Esophagus muscularis mucosa (tissue), 4 donors: ENCODE results near the gene KCNQ1. TPM values are rescaled to one million over a fixed set of nuclear protein-coding genes. Genes with fewer than 3 reads are reported as not detected.
A peak's percentile ranks its signal among the peaks of the same experiment; 100 is the strongest.

Source experiments
- DNase-seq: peaks from one replicate; pipeline ENCODE4 v3.0.0-alpha.2; 2017; ENCODE audit errors: extremely low spot score
- H3K27ac ChIP-seq, 4 donors: fragments of 200-600 bp; sonication (generic); replicated peaks in 1 of 4; 1 replicate in 3 of 4; 2 replicates in 1 of 4; pipeline ENCODE4 v1.5.1; 2016 to 2019; ENCODE audit warnings: mild to moderate bottlenecking in 1 of 4
- H3K27me3 ChIP-seq, 4 donors: fragments of 200-600 bp; sonication (generic); one replicate each; pipeline versions ENCODE4 v1.5.1 to v1.6.0; 2016 to 2019
- H3K36me3 ChIP-seq, 4 donors: fragments of 200-600 bp; sonication (generic); one replicate each; pipeline ENCODE4 v1.5.1; 2016 to 2019
- H3K4me1 ChIP-seq, 4 donors: fragments of 200-600 bp; sonication (generic); one replicate each; pipeline ENCODE4 v1.5.1; 2016 to 2019
- H3K4me3 ChIP-seq, 4 donors: fragments of 200-600 bp; sonication (generic); 1 replicate in 2 of 4; 2 replicates in 2 of 4; pipeline ENCODE4 v1.5.1; 2016 to 2019; ENCODE audit warnings: mild to moderate bottlenecking in 4 of 4, moderate library complexity in 1 of 4
- H3K9me3 ChIP-seq, 4 donors: fragments of 200-600 bp; sonication (generic); 1 replicate in 3 of 4; 2 replicates in 1 of 4; pipeline ENCODE4 v1.5.1; 2016 to 2019
- EP300 ChIP-seq: sonication (generic); formaldehyde crosslinking; IDR thresholded peaks from one replicate; pipeline ENCODE4 v1.6.1; 2017; ENCODE audit warnings: antibody characterized with exemption
- POLR2A ChIP-seq: fragments of 450-650 bp; IDR thresholded peaks from one replicate; pipeline ENCODE4 v1.6.1; 2017; ENCODE audit warnings: antibody characterized with exemption, moderate library complexity, mild to moderate bottlenecking, low read depth
- POLR2AphosphoS5 ChIP-seq, 2 donors: sonication (generic); formaldehyde crosslinking; IDR thresholded peaks; one replicate each; pipeline ENCODE4 v1.6.1; 2017; ENCODE audit warnings: antibody characterized with exemption in 2 of 2
- WGBS: methylation state at CpG from one replicate; pipeline ENCODE4 v1.1.5; 2018; 5-methylcytosine and 5-hydroxymethylcytosine counted together
- intact Hi-C: fragments of 100-400 bp; cut with DNase I; formaldehyde crosslinking; loops from one replicate; pipeline ENCODE4 v1.15.1; 2023
- total RNA-seq, 4 donors: library from RNA; depleted of rRNA; stranded (reverse); fragments of >200 nt; gene quantifications; one replicate each; pipeline versions ENCODE4 v1.1.0 to v1.2.1, GENCODE V29; 2016
- TF ChIP-seq, protein P1 (sequence below), 3 experiments: fragments of 200-600 bp in 2 of 3; fragments of 450-650 bp in 1 of 3; sonication (generic) in 2 of 3; IDR thresholded peaks; one replicate each; pipeline ENCODE4 v1.5.1; 2017 to 2019; ENCODE audit warnings: antibody characterized with exemption in 3 of 3, mild to moderate bottlenecking in 2 of 3, moderate library complexity in 1 of 3

Gene KCNQ1
- total RNA-seq, 4 donors from 2014 or later: 2.1 to 5.9 (median 4.3) TPM

DNA sequence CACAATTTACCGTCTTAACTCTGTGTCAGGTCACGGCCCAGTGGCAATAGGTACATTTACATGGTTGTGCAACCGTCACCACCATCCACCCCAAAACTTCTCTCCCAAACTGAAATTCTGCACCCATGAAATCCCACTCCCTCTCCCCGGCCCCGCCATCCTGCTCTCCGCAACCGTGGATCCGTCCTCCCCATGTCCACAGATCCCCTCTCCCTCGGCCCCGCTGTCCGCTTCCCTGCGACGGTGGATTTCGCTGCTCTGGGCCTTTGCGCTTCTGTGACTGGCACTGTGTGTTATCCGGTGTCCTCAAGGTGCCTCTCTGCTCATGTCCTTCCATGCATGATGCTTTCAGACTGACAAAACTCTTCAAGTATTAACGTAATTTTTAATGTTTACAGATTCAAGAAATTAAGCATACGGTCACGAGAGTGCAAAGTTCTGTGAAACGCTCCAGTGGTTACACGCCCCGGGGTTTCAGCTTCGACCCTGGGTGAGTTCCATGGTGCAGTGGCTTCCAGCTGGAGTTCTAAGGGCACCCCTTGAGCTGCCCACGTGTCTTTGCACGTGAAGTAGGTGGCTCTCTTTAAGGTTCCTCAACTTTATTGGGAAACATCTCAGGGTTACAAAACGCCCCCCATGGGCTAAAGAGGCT, 76.4 kb downstream of the KCNQ1 start:
- no peak for DNase-seq
- Histone ChIP-seq H3K36me3 (no peaks in the 10 kb centered on the region), H3K9me3 (no peaks in the 10 kb centered on the region), H3K4me1 (peaks cover 1 to 15% (median 6%) of the 10 kb centered on the region in 4 donors), H3K4me3 (no peak overlapping the region), H3K27ac (no peak overlapping the region), H3K27me3 (peaks cover 0 to 39% (median 0%) of the 10 kb centered on the region in 4 donors)
- 88% methylated on average over 25 of the region's 26 CpGs for WGBS
- intact Hi-C loops: no loop called here
- TF ChIP-seq, protein P1, sequence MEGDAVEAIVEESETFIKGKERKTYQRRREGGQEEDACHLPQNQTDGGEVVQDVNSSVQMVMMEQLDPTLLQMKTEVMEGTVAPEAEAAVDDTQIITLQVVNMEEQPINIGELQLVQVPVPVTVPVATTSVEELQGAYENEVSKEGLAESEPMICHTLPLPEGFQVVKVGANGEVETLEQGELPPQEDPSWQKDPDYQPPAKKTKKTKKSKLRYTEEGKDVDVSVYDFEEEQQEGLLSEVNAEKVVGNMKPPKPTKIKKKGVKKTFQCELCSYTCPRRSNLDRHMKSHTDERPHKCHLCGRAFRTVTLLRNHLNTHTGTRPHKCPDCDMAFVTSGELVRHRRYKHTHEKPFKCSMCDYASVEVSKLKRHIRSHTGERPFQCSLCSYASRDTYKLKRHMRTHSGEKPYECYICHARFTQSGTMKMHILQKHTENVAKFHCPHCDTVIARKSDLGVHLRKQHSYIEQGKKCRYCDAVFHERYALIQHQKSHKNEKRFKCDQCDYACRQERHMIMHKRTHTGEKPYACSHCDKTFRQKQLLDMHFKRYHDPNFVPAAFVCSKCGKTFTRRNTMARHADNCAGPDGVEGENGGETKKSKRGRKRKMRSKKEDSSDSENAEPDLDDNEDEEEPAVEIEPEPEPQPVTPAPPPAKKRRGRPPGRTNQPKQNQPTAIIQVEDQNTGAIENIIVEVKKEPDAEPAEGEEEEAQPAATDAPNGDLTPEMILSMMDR (IDR thresholded peaks at IDR 0.05): no peak

DNA sequence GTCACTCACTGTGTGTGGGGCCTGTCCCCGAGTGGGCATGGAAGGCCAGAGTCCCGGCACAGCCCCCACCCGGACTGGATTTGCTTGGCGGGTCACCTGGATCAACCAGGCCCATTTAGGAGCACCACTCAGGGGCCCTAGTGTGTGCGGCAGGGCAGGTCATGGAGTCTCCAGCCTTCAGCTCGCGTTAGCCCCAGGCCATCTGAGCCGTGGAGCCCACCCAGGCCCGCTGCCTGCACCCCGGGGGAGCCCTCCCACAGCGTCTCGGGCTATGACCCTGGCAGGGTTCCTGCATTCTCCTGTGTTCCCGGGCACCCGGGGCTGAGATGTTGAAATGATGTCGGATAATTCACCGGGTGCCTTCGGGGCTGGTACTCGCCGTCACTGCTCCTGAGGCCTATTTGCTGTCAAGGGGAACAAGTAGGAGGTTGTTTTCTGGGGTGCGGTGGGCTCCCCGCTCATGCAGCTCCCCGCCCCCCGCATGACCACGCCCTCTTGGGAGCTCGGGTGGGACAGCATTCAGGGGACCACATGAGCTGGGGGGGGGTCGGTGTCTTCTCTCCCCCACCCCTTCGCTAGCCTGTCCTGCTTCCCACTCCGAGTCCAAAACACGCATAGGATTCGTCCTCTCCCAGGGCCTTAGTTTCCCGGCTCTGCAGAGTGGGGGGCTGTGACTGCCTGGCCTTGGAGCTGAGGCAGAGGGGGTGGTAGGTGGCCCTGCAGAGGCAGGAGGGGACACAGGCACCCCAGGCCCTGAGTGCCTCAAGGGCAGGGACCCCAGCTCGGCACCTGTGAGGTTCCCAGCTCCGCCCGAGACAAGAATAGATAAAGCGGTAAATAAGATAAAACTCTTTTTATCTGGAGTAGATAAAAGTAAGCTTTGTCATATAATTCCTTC, 77.2 kb downstream of the KCNQ1 start:
- Histone ChIP-seq H3K36me3 (no peaks in the 10 kb centered on the region), H3K4me1 (peaks cover 6 to 15% (median 10%) of the 10 kb centered on the region in 4 donors), H3K27ac (no peak overlapping the region), H3K4me3 (no peak overlapping the region), H3K9me3 (no peaks in the 10 kb centered on the region), H3K27me3 (peaks cover 0 to 39% (median 0%) of the 10 kb centered on the region in 4 donors)
- DNase-seq: peak; percentile 90
- intact Hi-C loops: no loop called here
- WGBS: 87% methylated on average over 20 of the region's 35 CpGs
- TF ChIP-seq, protein P1 (IDR thresholded peaks at IDR 0.05): no peak
- TF ChIP-seq POLR2A (no peak), EP300 (no peak), POLR2AphosphoS5 (IDR thresholded peaks at IDR 0.05) (no peak)

- H3K27ac ChIP-seq: no peak overlapping the region
- TF ChIP-seq EP300: no peak
- no peak for TF ChIP-seq POLR2A
- TF ChIP-seq, protein P1 (IDR thresholded peaks at IDR 0.05): no peak
- no peak for TF ChIP-seq POLR2AphosphoS5 (IDR thresholded peaks at IDR 0.05)
- H3K9me3 ChIP-seq: no peaks in the 10 kb centered on the region
- intact Hi-C loops: no loop called here
- no peak overlapping the region for H3K4me3 ChIP-seq
- no peaks in the 10 kb centered on the region for H3K36me3 ChIP-seq
- peaks cover 0 to 40% (median 0%) of the 10 kb centered on the region in 4 donors for H3K27me3 ChIP-seq
- H3K4me1 ChIP-seq: peaks cover 6 to 17% (median 11%) of the 10 kb centered on the region in 4 donors
- WGBS: 81% methylated on average over 17 of the region's 17 CpGs
- peak; percentile 60 for DNase-seq
Measured at GRCh38 chr11:2522631-2523255, 77.9 kb downstream of the KCNQ1 start.

DNA sequence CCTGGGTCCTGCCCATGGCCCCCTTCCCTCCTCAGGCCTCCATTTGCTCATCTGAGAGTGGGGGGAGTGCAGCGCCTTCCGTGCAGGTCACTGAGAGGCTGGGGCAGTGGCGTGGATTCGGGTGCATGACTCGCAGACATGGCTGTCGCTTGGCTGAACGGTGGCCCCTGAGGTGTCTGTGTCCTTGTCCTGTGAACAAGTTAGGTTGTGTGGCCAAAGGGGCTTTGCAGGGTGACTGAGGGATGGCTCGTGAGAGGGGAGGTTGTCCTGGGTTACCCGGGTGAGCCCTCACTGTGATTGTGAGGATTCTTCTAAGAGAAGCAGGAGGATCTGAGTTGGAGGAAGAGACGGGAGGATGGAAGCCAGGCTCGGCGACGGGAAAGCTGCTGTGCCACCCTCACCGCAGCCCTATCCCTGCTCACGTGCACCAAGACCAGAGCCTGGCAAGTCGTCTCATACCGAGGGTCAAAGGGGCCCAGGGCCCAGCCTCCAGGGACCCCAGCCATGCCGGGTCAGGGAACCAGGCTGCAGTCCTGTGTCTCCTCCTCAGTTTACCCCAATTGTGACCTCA, 79.1 kb downstream of the KCNQ1 start:
- Histone ChIP-seq H3K4me1 (peaks cover 6 to 17% (median 11%) of the 10 kb centered on the region in 4 donors), H3K27ac (no peak overlapping the region), H3K36me3 (peaks cover 0 to 6% (median 0%) of the 10 kb centered on the region in 4 donors), H3K27me3 (peaks cover 0 to 38% (median 0%) of the 10 kb centered on the region in 4 donors), H3K9me3 (no peaks in the 10 kb centered on the region), H3K4me3 (no peak overlapping the region)
- intact Hi-C loops: no loop called here
- peak; percentile 68 for DNase-seq
- no peak for TF ChIP-seq POLR2A
- TF ChIP-seq, protein P1 (IDR thresholded peaks at IDR 0.05): no peak
- no peak for TF ChIP-seq EP300
- no peak for TF ChIP-seq POLR2AphosphoS5 (IDR thresholded peaks at IDR 0.05)
- WGBS: 86% methylated on average over 15 of the region's 18 CpGs
